Eye (tissue), 1 donor: ENCODE measurements around the gene AIF1.
A peak's percentile ranks its signal among the peaks of the same experiment; 100 is the strongest.

Experiments
- DNase-seq: peaks from one replicate; pipeline ENCODE4 v3.0.0-alpha.2; 2015

AIF1 gene

GRCh38 chr6:31621320-31621939 is 6.4 kb downstream of the AIF1 start:
- DNase-seq, result peak; percentile 57

GRCh38 chr6:31621991-31622390 is 7.0 kb downstream of the AIF1 start:
- DNase-seq, result no peak

GRCh38 chr6:31622684-31623091 is 7.7 kb downstream of the AIF1 start:
- no peak for DNase-seq

- DNase-seq, result no peak
These were observed 9.0 kb downstream of the AIF1 start for GRCh38 chr6:31624070-31624469.

GRCh38 chr6:31626952-31627351 is 11.9 kb downstream of the AIF1 start:
- no peak for DNase-seq

GRCh38 chr6:31627690-31628287 is 12.8 kb downstream of the AIF1 start:
- DNase-seq, result no peak

GRCh38 chr6:31629014-31629413 is 14.0 kb downstream of the AIF1 start:
- DNase-seq, result no peak

GRCh38 chr6:31630177-31630934 is 15.3 kb downstream of the AIF1 start:
- DNase-seq, result no peak

- no peak for DNase-seq
These were observed 16.2 kb downstream of the AIF1 start for GRCh38 chr6:31631209-31631608.

GRCh38 chr6:31631681-31632278 is 16.7 kb downstream of the AIF1 start:
- DNase-seq, result no peak

- DNase-seq, result no peak
These were observed 17.4 kb downstream of the AIF1 start for GRCh38 chr6:31632279-31632946.

GRCh38 chr6:31633447-31633846 is 18.4 kb downstream of the AIF1 start:
- DNase-seq, result no peak

GRCh38 chr6:31634131-31634530 is 19.1 kb downstream of the AIF1 start:
- DNase-seq, result no peak

- no peak for DNase-seq
These were observed 20.0 kb downstream of the AIF1 start for GRCh38 chr6:31634969-31635575.

- no peak for DNase-seq
These were observed 21.9 kb downstream of the AIF1 start for GRCh38 chr6:31636698-31637596.

GRCh38 chr6:31639043-31639442 is 24.0 kb downstream of the AIF1 start:
- DNase-seq, result no peak

- DNase-seq, result no peak
These were observed 24.4 kb downstream of the AIF1 start for GRCh38 chr6:31639449-31639861.

- no peak for DNase-seq
These were observed 25.6 kb downstream of the AIF1 start for GRCh38 chr6:31640612-31641011.

- DNase-seq, result no peak
These were observed 26.3 kb downstream of the AIF1 start for GRCh38 chr6:31641370-31641769.

GRCh38 chr6:31642798-31643570 is 27.9 kb downstream of the AIF1 start:
- no peak for DNase-seq
